Measurements from ENCODE around the gene SETD5.

The SETD5 gene

DNA sequence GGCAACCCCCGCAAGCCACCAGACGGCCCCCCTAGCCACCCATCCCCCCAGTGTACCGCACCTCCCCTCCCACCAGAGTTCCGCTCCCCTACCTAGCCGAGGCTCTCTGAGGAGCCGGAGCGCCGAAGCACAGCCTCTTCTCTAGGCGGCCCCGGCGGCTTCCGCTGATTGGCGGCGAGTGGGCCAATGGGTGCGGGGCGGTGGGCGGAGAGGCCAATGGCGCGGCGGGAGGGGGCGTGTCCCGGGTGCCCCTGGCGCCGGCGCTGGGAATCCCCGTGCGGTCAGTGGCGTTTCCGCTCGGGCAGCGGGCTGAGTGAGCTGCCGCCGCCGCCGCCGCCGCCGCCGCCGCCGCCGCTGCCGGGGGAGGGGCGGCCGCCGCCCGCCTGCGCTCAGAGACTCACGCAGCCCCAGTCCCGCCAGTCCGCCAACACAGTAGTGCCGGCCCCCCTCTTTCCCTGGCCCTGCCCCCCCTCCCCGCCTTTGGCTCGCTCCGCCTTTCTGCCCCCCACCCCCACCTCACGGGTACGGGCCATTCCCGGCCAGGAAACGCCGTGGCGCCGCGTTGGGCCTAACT, at the start of gene SETD5:
TSS of gene SETD5 (plus strand) at position 284 of the 574 bp plus-strand sequence. CDS start 31,324 bp downstream, outside the sequence.
- peak; percentile 98 for DNase-seq

DNA sequence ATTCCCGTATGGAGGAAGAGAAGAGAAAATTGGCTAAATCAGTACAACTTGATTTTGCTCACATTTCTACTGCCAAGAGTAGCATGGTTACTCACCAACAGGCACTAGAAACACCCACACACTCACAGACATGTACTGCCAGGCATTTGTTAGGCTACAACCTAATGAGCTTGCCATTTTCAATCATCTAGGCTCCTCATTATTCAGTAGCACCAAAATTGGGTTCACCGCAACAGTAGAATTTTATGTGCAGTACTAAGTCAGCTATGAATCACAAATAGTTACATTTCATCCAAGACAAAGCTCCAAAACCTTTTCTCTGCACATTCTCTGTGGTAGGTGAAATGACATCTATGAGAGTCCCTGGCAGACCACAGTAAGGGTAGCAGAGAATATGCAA, 49.5 kb upstream of the SETD5 start:
- DNase-seq, result no peak

- DNase-seq, result no peak
These were observed 47.9 kb upstream of the SETD5 start for GRCh38 chr3:9349321-9350117.

GRCh38 chr3:9351709-9352126, 45.7 kb upstream of the SETD5 start:
- no peak for DNase-seq

- peak; percentile 82 for DNase-seq
These were observed 44.3 kb upstream of the SETD5 start for GRCh38 chr3:9352917-9353752.

GRCh38 chr3:9361691-9362388, 35.6 kb upstream of the SETD5 start:
- peak; percentile 34 for DNase-seq

DNA sequence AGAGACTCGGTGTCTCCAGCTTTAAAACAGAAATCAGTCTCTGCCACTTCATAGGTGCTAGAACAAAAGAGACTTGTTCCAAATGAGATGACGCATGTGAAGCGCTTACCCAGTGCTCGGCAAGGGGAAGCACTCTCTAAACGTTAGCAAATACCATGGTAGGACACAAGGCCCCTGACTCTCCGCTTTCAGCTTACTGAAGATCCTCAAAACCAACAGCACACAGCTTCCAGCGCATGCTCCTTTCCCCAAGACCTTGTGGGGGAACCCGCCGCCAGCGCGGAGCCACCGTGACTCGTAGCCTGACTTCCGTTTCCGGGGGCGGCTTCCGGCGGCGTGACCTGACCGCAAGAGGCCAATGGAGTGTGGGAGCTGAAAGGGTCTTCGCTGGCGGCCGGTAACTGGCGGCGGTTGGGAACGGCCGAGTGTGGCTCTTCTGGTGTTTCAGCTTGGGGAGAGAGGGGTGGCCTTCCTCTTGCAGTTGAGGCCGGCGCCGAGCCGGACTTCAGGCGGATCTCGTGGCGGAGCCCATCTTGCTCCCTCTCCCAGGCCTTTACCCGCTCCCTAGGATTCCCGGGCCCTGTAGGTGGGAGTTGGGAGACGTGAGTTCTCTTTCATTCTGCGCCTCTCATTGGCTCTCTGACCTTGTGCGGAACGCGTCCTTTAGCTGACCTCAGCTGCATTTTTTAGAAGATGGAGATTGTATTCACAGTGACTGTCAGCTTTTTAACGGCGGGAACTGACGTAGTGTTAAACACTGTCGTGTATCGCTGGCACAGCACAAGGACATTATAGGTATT, 34.5 kb upstream of the SETD5 start, which contains the start of gene THUMPD3:
TSS of gene THUMPD3 (plus strand) at position 324 of the 800 bp plus-strand sequence. CDS start 2,015 bp downstream, outside the sequence.
- peak; percentile 95 for DNase-seq

DNA sequence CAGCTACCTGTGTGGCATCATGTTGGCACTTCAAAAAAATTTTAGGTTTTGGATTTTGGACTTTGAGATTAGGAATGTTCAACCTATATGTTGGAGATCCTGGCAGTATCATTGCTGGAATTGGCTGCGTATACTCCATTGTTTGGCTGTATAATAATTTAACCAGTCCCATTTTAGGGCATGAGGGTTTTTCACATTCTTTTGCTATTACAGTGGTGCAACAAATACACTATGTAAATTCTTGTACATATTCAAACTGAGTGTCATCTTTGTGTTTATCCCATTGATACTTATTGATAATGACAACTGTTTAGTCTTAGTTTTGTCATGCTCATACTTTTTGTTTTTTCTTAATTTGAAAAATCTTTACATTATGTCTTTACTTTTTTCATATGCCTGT, 27.9 kb upstream of the SETD5 start:
- no peak for DNase-seq

- DNase-seq, result peak; percentile 46
These were observed 23.9 kb upstream of the SETD5 start for GRCh38 chr3:9373465-9373864.

GRCh38 chr3:9377981-9378380, 19.4 kb upstream of the SETD5 start:
- DNase-seq, result no peak

- no peak for DNase-seq
These were observed 18.1 kb upstream of the SETD5 start for GRCh38 chr3:9379327-9379726.

DNA sequence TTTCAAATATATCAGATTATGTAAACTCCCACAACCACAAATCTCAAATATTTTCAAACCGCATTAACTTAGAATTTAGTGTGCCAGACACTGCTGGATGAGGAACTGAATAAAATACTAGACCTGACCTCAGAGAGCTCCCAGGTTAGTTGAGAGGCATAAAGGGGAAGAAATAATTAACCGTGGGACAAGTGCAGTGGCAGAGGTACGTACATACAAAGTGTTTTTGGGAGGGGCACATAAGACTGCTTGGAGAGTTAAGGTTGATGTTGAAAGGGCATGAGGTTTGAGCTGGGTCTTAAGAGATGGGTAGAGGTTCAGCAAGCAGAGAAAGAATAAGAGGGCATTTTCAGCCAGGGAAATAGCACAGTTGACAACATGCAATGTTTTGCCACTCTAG, 17.4 kb upstream of the SETD5 start:
- DNase-seq, result no peak

DNA sequence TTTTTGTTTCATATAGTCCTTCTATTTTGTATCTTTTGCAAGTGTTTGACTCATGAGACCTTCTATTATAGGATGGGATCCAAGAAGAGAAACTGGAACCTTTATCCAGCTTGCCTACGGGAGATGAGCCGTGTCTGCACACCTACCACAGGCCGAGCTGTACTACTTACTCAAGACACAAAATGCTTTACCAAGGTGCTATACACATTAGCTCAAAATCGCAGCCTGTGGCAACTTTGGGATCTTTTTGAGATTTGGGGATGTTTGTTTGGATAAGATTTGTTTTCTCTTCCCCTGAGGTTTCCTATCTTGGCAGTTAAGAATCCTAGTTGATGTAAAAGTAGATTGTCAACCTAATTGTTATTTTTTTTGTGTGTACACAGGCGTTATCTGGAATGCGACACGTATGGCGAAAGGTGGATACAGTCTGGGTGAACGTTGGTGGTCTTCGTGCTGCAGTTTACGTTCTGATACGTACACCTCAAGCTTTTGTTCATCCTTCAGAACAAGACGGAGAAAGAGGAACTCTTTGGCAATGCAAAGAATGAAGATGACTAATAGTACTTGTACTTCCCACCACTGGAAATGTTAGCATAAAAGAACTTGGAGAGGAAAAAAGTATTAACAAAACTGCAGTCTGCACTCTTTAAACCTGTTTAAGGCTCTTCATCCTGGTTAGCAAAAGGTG, 13.1 kb upstream of the SETD5 start:
- no peak for DNase-seq

GRCh38 chr3:9385187-9386077, 12.0 kb upstream of the SETD5 start:
- no peak for DNase-seq

DNA sequence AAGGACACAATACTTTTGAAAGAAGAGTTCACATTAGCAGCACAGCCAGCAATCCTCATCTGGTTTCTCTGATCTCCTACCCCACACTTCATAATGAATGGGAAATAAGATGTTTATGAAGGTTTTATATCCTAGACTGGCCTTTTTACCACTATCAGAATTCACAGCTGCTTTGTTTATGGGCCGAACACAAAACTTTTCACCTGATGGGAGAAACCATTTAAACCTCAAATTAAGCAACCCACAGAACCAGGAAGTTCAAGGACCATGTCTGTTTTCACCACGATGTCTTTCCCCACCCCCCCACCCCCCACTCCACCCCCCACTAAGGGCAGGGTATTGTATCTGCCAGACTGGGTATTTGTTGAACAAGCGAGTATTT, 11.3 kb upstream of the SETD5 start:
- DNase-seq, result no peak

GRCh38 chr3:9386501-9387321, 10.7 kb upstream of the SETD5 start:
- no peak for DNase-seq

GRCh38 chr3:9387322-9387655, 10.1 kb upstream of the SETD5 start:
- DNase-seq, result no peak

DNA sequence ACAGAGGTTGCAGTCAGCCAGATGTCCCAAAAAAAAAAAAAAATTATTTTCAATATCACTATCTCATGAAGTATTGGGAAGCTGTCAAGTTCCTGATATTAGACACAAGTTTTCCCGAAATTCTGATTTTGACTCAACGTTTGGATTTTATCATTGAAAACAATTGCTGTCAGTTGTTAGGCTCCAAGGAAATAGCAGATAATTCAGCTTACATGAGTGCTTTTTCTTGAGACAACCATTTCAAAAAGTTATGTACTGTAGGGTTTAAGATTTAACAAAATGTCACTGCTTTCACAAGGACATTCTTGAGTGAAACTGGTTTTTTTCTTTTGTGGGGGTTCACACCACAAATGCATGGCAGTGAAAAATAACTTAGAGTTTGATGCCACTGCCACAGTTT, 9.3 kb upstream of the SETD5 start:
- DNase-seq, result no peak

DNA sequence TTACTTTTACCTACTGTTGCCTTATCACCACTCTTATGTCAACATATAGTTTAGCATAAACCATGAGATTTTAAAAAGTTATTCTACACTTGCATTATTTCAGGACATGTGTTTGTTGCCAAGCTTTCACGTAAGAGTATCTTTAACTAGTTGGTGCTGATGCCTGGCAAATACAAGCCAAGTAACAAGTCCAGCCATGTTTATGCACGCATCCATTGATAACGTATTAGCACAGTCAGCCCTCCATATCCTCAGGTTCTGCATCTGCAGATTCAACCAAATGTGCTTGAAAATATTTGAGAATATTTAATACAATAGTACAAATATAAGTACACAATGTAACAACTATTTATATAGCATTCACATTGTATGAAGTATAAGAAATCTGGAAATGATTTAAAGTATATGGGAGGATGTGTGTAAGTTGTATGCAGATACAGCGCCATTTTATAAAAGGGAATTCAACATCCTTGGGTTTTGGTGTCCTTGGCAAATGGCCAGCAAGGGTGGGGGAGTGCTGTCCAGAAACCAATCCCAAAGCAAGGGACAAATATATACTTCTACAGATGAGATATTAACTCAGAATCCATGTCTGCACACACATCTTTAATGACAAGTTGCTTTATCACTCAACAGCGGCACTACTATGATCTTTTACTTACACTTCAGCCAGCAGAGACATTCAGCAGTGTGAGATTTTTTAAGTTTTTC, 8.7 kb upstream of the SETD5 start:
- no peak for DNase-seq

Data from hematopoietic multipotent progenitor cell treated with erythropoietin and hydrocortisone succinate and interleukin-3 and kit ligand, for 6 days (in vitro differentiated cells).